Smooth muscle cell (in vitro differentiated cells): ENCODE measurements around the gene LOXL3. TPM values are rescaled to one million over a fixed set of nuclear protein-coding genes. Genes with fewer than 3 reads are reported as not detected.
A peak's percentile ranks its signal among the peaks of the same experiment; 100 is the strongest.

Source experiments
- DNase-seq: peaks from one replicate; lab custom pipeline; 2025; ENCODE audit not compliant: unreplicated experiment; lab: John Stamatoyannopoulos, UW
- H2AFZ ChIP-seq: fragments of 200-600 bp; sonication (generic); 2 replicates; pipeline ENCODE4 v1.6.0; 2016; ENCODE audit warnings: antibody characterized with exemption, low read depth, mild to moderate bottlenecking
- H3F3A ChIP-seq: fragments of 200-600 bp; sonication (generic); 2 replicates; pipeline ENCODE4 v1.6.0; 2017; ENCODE audit warnings: antibody characterized with exemption, low read depth
- H3K27ac ChIP-seq: fragments of 200-600 bp; sonication (generic); 2 replicates; pipeline ENCODE4 v1.5.1; 2016; ENCODE audit warnings: low read depth, mild to moderate bottlenecking
- H3K27me3 ChIP-seq: fragments of 200-600 bp; sonication (generic); 2 replicates; pipeline ENCODE4 v1.6.1; 2016; ENCODE audit warnings: low read depth, mild to moderate bottlenecking
- H3K36me3 ChIP-seq: fragments of 200-600 bp; sonication (generic); 2 replicates; pipeline ENCODE4 v1.5.1; 2016; ENCODE audit warnings: low read depth
- H3K4me1 ChIP-seq: fragments of 200-600 bp; sonication (generic); 2 replicates; pipeline ENCODE4 v1.5.1; 2016; ENCODE audit warnings: low read depth
- H3K4me2 ChIP-seq: fragments of 200-600 bp; sonication (generic); 2 replicates; pipeline ENCODE4 v1.6.0; 2016; ENCODE audit warnings: mild to moderate bottlenecking
- H3K4me3 ChIP-seq: fragments of 200-600 bp; sonication (generic); 2 replicates; pipeline ENCODE4 v1.5.1; 2016; ENCODE audit warnings: mild to moderate bottlenecking
- H3K79me2 ChIP-seq: fragments of 200-600 bp; sonication (generic); 2 replicates; pipeline ENCODE4 v1.6.0; 2016; ENCODE audit warnings: low read depth, mild to moderate bottlenecking
- H3K9ac ChIP-seq: fragments of 200-600 bp; sonication (generic); 2 replicates; pipeline ENCODE4 v1.6.0; 2016; ENCODE audit warnings: low read depth
- H3K9me3 ChIP-seq: fragments of 200-600 bp; sonication (generic); replicated peaks from 2 replicates; pipeline ENCODE4 v1.5.1; 2016; ENCODE audit warnings: low read depth
- H4K20me1 ChIP-seq: fragments of 200-600 bp; sonication (generic); 2 replicates; pipeline ENCODE4 v1.6.0; 2016; ENCODE audit warnings: low read depth
- WGBS: methylation state at CpG from one replicate; pipeline ENCODE4 v1.1.7; 2016; ENCODE audit warnings: low lambda C conversion rate; 5-methylcytosine and 5-hydroxymethylcytosine counted together
- polyA plus RNA-seq: library from polyadenylated mRNA; unstranded; fragments of >200 nt; fragmentation: Nextera tagmentation; extraction: Ambion mirVana; gene quantifications from 2 replicates; pipeline ENCODE4 v1.2.1, GENCODE V29; 2016
- total RNA-seq: library from RNA; depleted of rRNA; stranded (reverse); fragments of >200 nt; gene quantifications from 2 replicates; pipeline ENCODE4 v1.2.3, GENCODE V29; 2014
- TF ChIP-seq, protein P1 (sequence below): fragments of 200-600 bp; sonication (generic); IDR thresholded peaks from 2 replicates; pipeline ENCODE4 v1.5.1; 2017; ENCODE audit warnings: borderline replicate concordance, mild to moderate bottlenecking, antibody characterized with exemption; ENCODE audit not compliant: insufficient read depth, poor library complexity, severe bottlenecking

The LOXL3 gene, protein sequence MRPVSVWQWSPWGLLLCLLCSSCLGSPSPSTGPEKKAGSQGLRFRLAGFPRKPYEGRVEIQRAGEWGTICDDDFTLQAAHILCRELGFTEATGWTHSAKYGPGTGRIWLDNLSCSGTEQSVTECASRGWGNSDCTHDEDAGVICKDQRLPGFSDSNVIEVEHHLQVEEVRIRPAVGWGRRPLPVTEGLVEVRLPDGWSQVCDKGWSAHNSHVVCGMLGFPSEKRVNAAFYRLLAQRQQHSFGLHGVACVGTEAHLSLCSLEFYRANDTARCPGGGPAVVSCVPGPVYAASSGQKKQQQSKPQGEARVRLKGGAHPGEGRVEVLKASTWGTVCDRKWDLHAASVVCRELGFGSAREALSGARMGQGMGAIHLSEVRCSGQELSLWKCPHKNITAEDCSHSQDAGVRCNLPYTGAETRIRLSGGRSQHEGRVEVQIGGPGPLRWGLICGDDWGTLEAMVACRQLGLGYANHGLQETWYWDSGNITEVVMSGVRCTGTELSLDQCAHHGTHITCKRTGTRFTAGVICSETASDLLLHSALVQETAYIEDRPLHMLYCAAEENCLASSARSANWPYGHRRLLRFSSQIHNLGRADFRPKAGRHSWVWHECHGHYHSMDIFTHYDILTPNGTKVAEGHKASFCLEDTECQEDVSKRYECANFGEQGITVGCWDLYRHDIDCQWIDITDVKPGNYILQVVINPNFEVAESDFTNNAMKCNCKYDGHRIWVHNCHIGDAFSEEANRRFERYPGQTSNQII
- 123 and 139 TPM in 2 replicates for total RNA-seq
- 109 and 190 TPM in 2 replicates for polyA plus RNA-seq

- peak within 1 kb of the TSS; percentile 91 for H3K9ac ChIP-seq
- peaks cover 47% of the 10 kb centered on the region for H3K79me2 ChIP-seq
- no peaks in the 10 kb centered on the region for H3K27me3 ChIP-seq
- peak within 1 kb of the TSS; percentile 89 for H2AFZ ChIP-seq
- H3K4me1 ChIP-seq: peaks cover 21% of the 10 kb centered on the region
- TF ChIP-seq, protein P1, sequence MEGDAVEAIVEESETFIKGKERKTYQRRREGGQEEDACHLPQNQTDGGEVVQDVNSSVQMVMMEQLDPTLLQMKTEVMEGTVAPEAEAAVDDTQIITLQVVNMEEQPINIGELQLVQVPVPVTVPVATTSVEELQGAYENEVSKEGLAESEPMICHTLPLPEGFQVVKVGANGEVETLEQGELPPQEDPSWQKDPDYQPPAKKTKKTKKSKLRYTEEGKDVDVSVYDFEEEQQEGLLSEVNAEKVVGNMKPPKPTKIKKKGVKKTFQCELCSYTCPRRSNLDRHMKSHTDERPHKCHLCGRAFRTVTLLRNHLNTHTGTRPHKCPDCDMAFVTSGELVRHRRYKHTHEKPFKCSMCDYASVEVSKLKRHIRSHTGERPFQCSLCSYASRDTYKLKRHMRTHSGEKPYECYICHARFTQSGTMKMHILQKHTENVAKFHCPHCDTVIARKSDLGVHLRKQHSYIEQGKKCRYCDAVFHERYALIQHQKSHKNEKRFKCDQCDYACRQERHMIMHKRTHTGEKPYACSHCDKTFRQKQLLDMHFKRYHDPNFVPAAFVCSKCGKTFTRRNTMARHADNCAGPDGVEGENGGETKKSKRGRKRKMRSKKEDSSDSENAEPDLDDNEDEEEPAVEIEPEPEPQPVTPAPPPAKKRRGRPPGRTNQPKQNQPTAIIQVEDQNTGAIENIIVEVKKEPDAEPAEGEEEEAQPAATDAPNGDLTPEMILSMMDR: no peak
- peak; percentile 94 for DNase-seq
- H3K9me3 ChIP-seq: no peaks in the 10 kb centered on the region
- peak within 1 kb of the TSS; percentile 81 for H3K27ac ChIP-seq
- WGBS: under 1% methylated on average over 30 of the region's 73 CpGs
- peak within 1 kb of the TSS; percentile 98 for H3K4me2 ChIP-seq
- no peaks in the 10 kb centered on the region for H3K36me3 ChIP-seq
- peaks cover 37% of the 10 kb centered on the region for H4K20me1 ChIP-seq
- H3K4me3 ChIP-seq: peak within 1 kb of the TSS; percentile 80
- peaks cover 13% of the 10 kb centered on the region for H3F3A ChIP-seq
These were observed at the start of gene LOXL3, which contains the start of gene DOK1 for GRCh38 chr2:74553892-74554819. LOXL3 (minus strand) TSS chr2:74553942; CDS start chr2:74552634, 1,308 bp downstream. DOK1 (plus strand) TSS chr2:74554720; CDS start chr2:74554755, 35 bp downstream.

DNA sequence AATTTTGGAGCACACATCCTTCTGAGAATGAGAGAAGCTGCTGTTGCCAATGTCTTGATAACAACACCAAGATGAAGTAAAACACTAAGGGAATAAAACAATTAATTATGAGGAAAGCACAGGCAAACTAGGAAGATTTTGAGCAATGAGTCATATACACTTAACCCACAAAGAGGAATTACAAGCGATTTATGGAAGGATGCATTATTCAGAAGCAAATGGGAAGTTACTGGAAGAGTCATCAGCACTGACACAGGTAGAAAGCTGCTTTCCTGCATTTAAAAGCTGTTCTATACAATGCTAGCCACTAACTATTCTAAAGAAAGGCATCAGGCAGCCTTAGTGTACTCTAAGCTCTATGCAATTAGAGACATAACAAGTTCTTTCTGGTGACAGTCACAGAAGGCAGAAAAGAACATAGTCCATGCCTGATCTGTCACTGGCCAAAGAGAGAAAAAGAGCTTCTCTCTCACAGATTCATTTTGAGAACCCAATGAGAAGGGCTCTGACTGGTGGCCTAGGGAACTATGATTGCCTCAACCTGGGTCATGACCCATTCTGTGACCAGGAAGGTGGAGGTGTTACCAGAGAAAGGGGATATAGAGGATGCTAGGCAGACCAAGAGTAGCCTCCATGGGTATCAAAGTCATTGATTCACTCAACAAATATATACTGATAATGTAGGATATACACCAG is 49.0 kb upstream of the LOXL3 start:
- Histone ChIP-seq H3K9ac (no peak overlapping the region), H3K79me2 (no peaks in the 10 kb centered on the region), H3K27ac (peak overlapping the region; percentile 13), H3F3A (no peaks in the 10 kb centered on the region), H3K4me1 (no peaks in the 10 kb centered on the region), H3K4me2 (peak overlapping the region; percentile 53), H2AFZ (no peak overlapping the region), H4K20me1 (no peaks in the 10 kb centered on the region), H3K27me3 (peaks cover 6% of the 10 kb centered on the region), H3K4me3 (no peak overlapping the region), H3K36me3 (no peaks in the 10 kb centered on the region), H3K9me3 (no peaks in the 10 kb centered on the region)
- WGBS: 33% methylated on average over 1 of the region's 1 CpG
- TF ChIP-seq, protein P1: no peak
- DNase-seq: no peak

- H3K36me3 ChIP-seq: no peaks in the 10 kb centered on the region
These were observed 45.9 kb upstream of the LOXL3 start for GRCh38 chr2:74599676-74600075.

More at GRCh38 chr2:74599676-74600075, 45.9 kb upstream of the LOXL3 start:
- Histone ChIP-seq H3K4me2 (no peak overlapping the region), H3K4me3 (no peak overlapping the region), H3K9me3 (no peaks in the 10 kb centered on the region), H3F3A (no peaks in the 10 kb centered on the region), H3K4me1 (no peaks in the 10 kb centered on the region), H3K9ac (no peak overlapping the region), H4K20me1 (no peaks in the 10 kb centered on the region), H3K79me2 (no peaks in the 10 kb centered on the region), H2AFZ (no peak overlapping the region), H3K27me3 (peaks cover 6% of the 10 kb centered on the region), H3K27ac (no peak overlapping the region)
- TF ChIP-seq, protein P1: no peak
- 80% methylated on average over 3 of the region's 3 CpGs for WGBS
- DNase-seq: no peak
